ENCODE data around the gene TPPP.
"Not testable (repeated sequence)": the region's sequence is repeated elsewhere in the genome, so short reads cannot be mapped to it uniquely, and the experiment has no call there.

DNA sequence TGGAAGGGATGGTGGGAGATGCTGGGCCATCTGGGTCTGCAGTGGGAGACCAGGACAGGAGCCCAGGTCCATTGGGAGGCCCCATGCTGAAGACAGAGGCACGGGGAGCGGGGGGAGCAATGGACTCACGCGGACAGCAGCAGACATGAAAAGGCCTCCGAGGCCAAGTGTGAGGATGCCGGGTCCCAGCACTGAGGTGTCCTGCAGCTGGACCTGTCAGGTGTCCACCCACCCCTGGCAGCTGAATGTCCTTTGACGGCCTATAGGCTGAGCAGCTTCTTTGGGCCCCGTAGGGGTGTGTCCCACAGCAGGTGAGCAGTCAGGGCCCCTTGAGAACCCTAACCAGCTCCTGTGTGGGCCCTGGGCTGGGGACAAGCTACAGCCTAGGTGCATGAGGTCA, 3.0 kb upstream of the TPPP start:
- TF ChIP-seq POLR2A, POLR2AphosphoS5 (IDR thresholded peaks at IDR 0.05): not testable (repeated sequence)
